ENCODE data around the gene CWH43. TPM values are rescaled to one million over a fixed set of nuclear protein-coding genes. Genes with fewer than 3 reads are reported as not detected.
A peak's percentile ranks its signal among the peaks of the same experiment; 100 is the strongest.

Gene CWH43
- total and polyA plus RNA-seq, 2 donors (not counting 3 experiments of a cell fraction or from before 2014, with no cell fraction given) = not detected

- Histone ChIP-seq H3K36me3 (ENCODE audit: control insufficient read depth in 2 of 2, extremely low read depth in 1 of 2, insufficient read depth in 2 of 2, low read length in 2 of 2) (no peaks in the 10 kb centered on the region), H3K9me1 (replicated peaks; ENCODE audit: control insufficient read depth, extremely low read depth, insufficient read depth, low read length) (no peaks in the 10 kb centered on the region), H3K27me3 (ENCODE audit: control insufficient read depth in 2 of 2, insufficient read depth in 2 of 2, low read length in 2 of 2) (peaks cover 0 to 3% of the 10 kb centered on the region in 2 experiments), H3K79me2 (ENCODE audit: control insufficient read depth, insufficient read depth, low read length) (no peaks in the 10 kb centered on the region), H3K9ac (replicated peaks; ENCODE audit: extremely low read depth, insufficient read depth, low read length) (no peak overlapping the region), H3K9me3 (replicated peaks; ENCODE audit: control insufficient read depth, insufficient read depth, low read length) (no peaks in the 10 kb centered on the region), H3K27ac (ENCODE audit: insufficient read depth, low read depth, low read length) (no peak overlapping the region), H3K4me2 (ENCODE audit: insufficient read depth, low read length) (no peak overlapping the region), H2AFZ (ENCODE audit: low read depth, low read length) (no peak overlapping the region), H3K4me1 (ENCODE audit: control insufficient read depth, extremely low read depth, insufficient read depth, low read length) (peaks cover 7% of the 10 kb centered on the region), H3K4me3 (replicated peaks in 1 of 3; ENCODE audit: insufficient read depth in 1 of 3, low read depth in 1 of 3, low read length in 3 of 3) (no peak overlapping the region), H4K20me1 (replicated peaks; ENCODE audit: control insufficient read depth, extremely low read depth, insufficient read depth, low read length) (no peaks in the 10 kb centered on the region)
- FAIRE-seq (peak; percentile 75), DNase-seq (ENCODE audit: low read depth, low spot score) (peak; percentile 92)
- dilution Hi-C loops (cut with MboI; ENCODE audit: extremely low pct_ligation_motif_present, low sequenced_read_pairs) = no loop called here
- ChIA-PET CTCF (no interaction called here), POLR2A (interaction anchor here (0.6 kb wide), 1 partner anchor 1110 kb away, joined by 3 read pairs; no protein-coding TSS in a partner anchor)
- intact Hi-C loops (cut with micrococcal nuclease) = loop anchor here (5.0 kb wide), 1 partner anchor 37 kb away; no protein-coding TSS in a partner anchor
- no TSS peak for BruUV-seq (replicated peaks)
- no peak for TF ChIP-seq GATA2 (IDR thresholded peaks at IDR 0.05; ENCODE audit: insufficient read depth, insufficient read length, low read depth, low read length)
- TF ChIP-seq MAX (IDR thresholded peaks at IDR 0.05; ENCODE audit: insufficient read depth, insufficient read length) = no peak
- TF ChIP-seq FOS (IDR thresholded peaks at IDR 0.05; ENCODE audit: borderline replicate concordance, insufficient read depth, low read length) = peak; percentile 80
- no peak for TF ChIP-seq MYC (IDR thresholded peaks at IDR 0.05; ENCODE audit: low read depth, low read length)
- TF ChIP-seq EZH2 (IDR thresholded peaks at IDR 0.05; ENCODE audit: borderline replicate concordance, low read depth, low read length, severe bottlenecking) = no peak
- TF ChIP-seq POLR2A (IDR thresholded peaks at IDR 0.05; ENCODE audit: low read depth, low read length) = no peak
- TF ChIP-seq JUN (IDR thresholded peaks at IDR 0.05; ENCODE audit: borderline replicate concordance, insufficient read depth, insufficient read length, low read depth) = peak; percentile 94
- TF ChIP-seq CTCF (IDR thresholded peaks at IDR 0.05; ENCODE audit: extremely low read depth in 1 of 2, insufficient read depth in 1 of 2, low read depth in 1 of 2, low read length in 2 of 2) = no peak
- peak; percentile 19 for TF ChIP-seq POLR2AphosphoS5 (IDR thresholded peaks at IDR 0.05; ENCODE audit: insufficient read depth, low read depth, low read length)
Measured at GRCh38 chr4:48939785-48940184, 46.3 kb upstream of the CWH43 start.
